ENCODE data around the gene SLC35F3. TPM values are rescaled to one million over a fixed set of nuclear protein-coding genes. Genes with fewer than 3 reads are reported as not detected.

Gene SLC35F3
- total and polyA plus RNA-seq, 8 donors: 1.4 to 7.1 (median 2.5) TPM

- intact Hi-C loops (cut with DNase I): no loop called here
- TF ChIP-seq CTCF (IDR thresholded peaks at IDR 0.05): no peak
- no peak for FAIRE-seq
These were observed 165.3 kb downstream of the SLC35F3 start for GRCh38 chr1:234069760-234070159.

GRCh38 chr1:234072793-234073192 lies 168.3 kb downstream of the SLC35F3 start:
- Histone ChIP-seq H3K4me1 (no peaks in the 10 kb centered on the region), H3K9me3 (no peaks in the 10 kb centered on the region), H3K4me3 (no peak overlapping the region), H3K27me3 (no peaks in the 10 kb centered on the region), H3K36me3 (no peaks in the 10 kb centered on the region), H3K27ac (no peak overlapping the region)
- no peak for TF ChIP-seq CTCF (IDR thresholded peaks at IDR 0.05)
- no peak for DNase-seq
- intact Hi-C loops (cut with DNase I): no loop called here
- 64 to 85% methylated on average over 3 of the region's 3 CpGs for WGBS, 2 donors
- ATAC-seq: no peak
- FAIRE-seq: no peak

More at GRCh38 chr1:234069760-234070159, 165.3 kb downstream of the SLC35F3 start:
- no peak for DNase-seq
- no peaks in the 10 kb centered on the region for H3K9me3 ChIP-seq
- H3K36me3 ChIP-seq: no peaks in the 10 kb centered on the region
- no peaks in the 10 kb centered on the region for H3K27me3 ChIP-seq
- no peak overlapping the region for H3K4me3 ChIP-seq
- H3K4me1 ChIP-seq: no peaks in the 10 kb centered on the region
- 56 to 57% methylated on average over 3 of the region's 3 CpGs for WGBS, 2 donors
- H3K27ac ChIP-seq: no peak overlapping the region
- no peak for ATAC-seq

GRCh38 chr1:234078143-234078542 lies 173.7 kb downstream of the SLC35F3 start:
- WGBS, 2 donors: 88 to 100% methylated on average over 1 of the region's 1 CpG
- ATAC-seq: no peak
- DNase-seq: no peak
- no peak overlapping the region for H3K27ac ChIP-seq
- no peak for TF ChIP-seq CTCF (IDR thresholded peaks at IDR 0.05)
- no peaks in the 10 kb centered on the region for H3K36me3 ChIP-seq
- no peaks in the 10 kb centered on the region for H3K4me1 ChIP-seq
- intact Hi-C loops (cut with DNase I): no loop called here
- H3K9me3 ChIP-seq: no peaks in the 10 kb centered on the region
- no peak for FAIRE-seq
- H3K4me3 ChIP-seq: no peak overlapping the region
- no peaks in the 10 kb centered on the region for H3K27me3 ChIP-seq

- TF ChIP-seq CTCF (IDR thresholded peaks at IDR 0.05): no peak
- Histone ChIP-seq H3K27me3 (no peaks in the 10 kb centered on the region), H3K9me3 (no peaks in the 10 kb centered on the region), H3K4me1 (no peaks in the 10 kb centered on the region), H3K4me3 (no peak overlapping the region), H3K27ac (no peak overlapping the region), H3K36me3 (no peaks in the 10 kb centered on the region)
- 13 to 19% methylated on average over 3 of the region's 3 CpGs for WGBS, 2 donors
- DNase-seq: no peak
- intact Hi-C loops (cut with DNase I): no loop called here
- FAIRE-seq: no peak
- ATAC-seq: no peak
These were observed 175.4 kb downstream of the SLC35F3 start for GRCh38 chr1:234079896-234080295.

GRCh38 chr1:234083460-234083859 lies 179.0 kb downstream of the SLC35F3 start:
- TF ChIP-seq CTCF (IDR thresholded peaks at IDR 0.05): no peak
- ATAC-seq (no peak), FAIRE-seq (no peak), DNase-seq (no peak)
- H3K27me3 ChIP-seq: no peaks in the 10 kb centered on the region
- H3K4me1 ChIP-seq: no peaks in the 10 kb centered on the region
- WGBS, 2 donors: 70 to 73% methylated on average over 2 of the region's 2 CpGs
- H3K27ac ChIP-seq: no peak overlapping the region
- H3K36me3 ChIP-seq: no peaks in the 10 kb centered on the region
- H3K9me3 ChIP-seq: no peaks in the 10 kb centered on the region
- no peak overlapping the region for H3K4me3 ChIP-seq
- intact Hi-C loops (cut with DNase I): no loop called here
